HEK293 (cell line): ENCODE measurements around the gene SLC9C2.

Experiments
- GLI2 ChIP-seq: fragments of 450-650 bp; formaldehyde crosslinking; IDR thresholded peaks from 2 replicates; pipeline ENCODE4; 2017; ENCODE audit warnings: missing biosample characterization, missing genetic modification characterization, low read depth, borderline replicate concordance
- KLF8 ChIP-seq: fragments of 450-650 bp; formaldehyde crosslinking; IDR thresholded peaks from 2 replicates; pipeline ENCODE4 v1.5.1; 2016; ENCODE audit warnings: missing biosample characterization, missing genetic modification characterization
- OVOL3 ChIP-seq: fragments of 450-650 bp; formaldehyde crosslinking; IDR thresholded peaks from 2 replicates; pipeline ENCODE4 v1.5.1; 2016; ENCODE audit warnings: missing biosample characterization, missing genetic modification characterization
- REPIN1 ChIP-seq: fragments of 450-650 bp; formaldehyde crosslinking; IDR thresholded peaks from 2 replicates; pipeline ENCODE4 v1.5.1; 2017; ENCODE audit warnings: missing biosample characterization, missing genetic modification characterization, low read depth
- SCRT1 ChIP-seq: fragments of 450-650 bp; formaldehyde crosslinking; IDR thresholded peaks from 2 replicates; pipeline ENCODE4 v1.5.1; 2016; ENCODE audit warnings: missing biosample characterization, missing genetic modification characterization, borderline replicate concordance
- ZNF10 ChIP-seq: fragments of 450-650 bp; formaldehyde crosslinking; IDR thresholded peaks from 2 replicates; pipeline ENCODE4 v1.5.1; 2017; ENCODE audit warnings: missing biosample characterization, missing genetic modification characterization
- ZNF112 ChIP-seq: fragments of 450-650 bp; formaldehyde crosslinking; IDR thresholded peaks from 2 replicates; pipeline ENCODE4 v1.5.0; 2017; ENCODE audit warnings: missing biosample characterization, missing genetic modification characterization
- ZNF114 ChIP-seq: fragments of 450-650 bp; formaldehyde crosslinking; IDR thresholded peaks from 2 replicates; pipeline ENCODE4 v1.5.0; 2017; ENCODE audit warnings: missing biosample characterization, missing genetic modification characterization
- ZNF138 ChIP-seq: fragments of 450-650 bp; formaldehyde crosslinking; IDR thresholded peaks from 2 replicates; pipeline ENCODE4 v1.5.1; 2016; ENCODE audit warnings: missing biosample characterization, missing genetic modification characterization, borderline replicate concordance
- ZNF266 ChIP-seq: fragments of 450-650 bp; formaldehyde crosslinking; IDR thresholded peaks from 2 replicates; pipeline ENCODE4 v1.5.1; 2016; ENCODE audit warnings: missing biosample characterization, missing genetic modification characterization, low read depth
- ZNF292 ChIP-seq: fragments of 450-650 bp; formaldehyde crosslinking; IDR thresholded peaks from 2 replicates; pipeline ENCODE4 v1.5.1; 2016; ENCODE audit warnings: low read depth, missing biosample characterization, missing genetic modification characterization, borderline replicate concordance
- ZNF354C ChIP-seq: fragments of 450-650 bp; formaldehyde crosslinking; IDR thresholded peaks from 2 replicates; pipeline ENCODE4 v1.5.1; 2016; ENCODE audit warnings: missing biosample characterization, missing genetic modification characterization, low read depth, borderline replicate concordance
- ZNF48 ChIP-seq: fragments of 450-650 bp; formaldehyde crosslinking; IDR thresholded peaks from 2 replicates; pipeline ENCODE4 v1.5.1; 2016; ENCODE audit warnings: missing biosample characterization, missing genetic modification characterization
- ZNF501 ChIP-seq: fragments of 450-650 bp; formaldehyde crosslinking; IDR thresholded peaks from 2 replicates; pipeline ENCODE4 v1.5.1; 2016; ENCODE audit warnings: missing biosample characterization, missing genetic modification characterization
- ZNF510 ChIP-seq: fragments of 450-650 bp; formaldehyde crosslinking; IDR thresholded peaks from 2 replicates; pipeline ENCODE4 v1.5.1; 2018; ENCODE audit warnings: mild to moderate bottlenecking, missing genetic modification characterization, missing biosample characterization; ENCODE audit not compliant: insufficient replicate concordance
- ZNF514 ChIP-seq: fragments of 450-650 bp; formaldehyde crosslinking; IDR thresholded peaks from 2 replicates; pipeline ENCODE4 v1.5.1; 2016; ENCODE audit warnings: missing biosample characterization, missing genetic modification characterization
- ZNF530 ChIP-seq: fragments of 450-650 bp; formaldehyde crosslinking; IDR thresholded peaks from 2 replicates; pipeline ENCODE4 v1.5.1; 2016; ENCODE audit warnings: low read depth, missing biosample characterization, missing genetic modification characterization
- ZNF621 ChIP-seq: fragments of 450-650 bp; formaldehyde crosslinking; IDR thresholded peaks from 2 replicates; pipeline ENCODE4 v1.5.1; 2017; ENCODE audit warnings: missing biosample characterization, missing genetic modification characterization
- ZNF624 ChIP-seq: fragments of 450-650 bp; formaldehyde crosslinking; IDR thresholded peaks from 2 replicates; pipeline ENCODE4 v1.5.1; 2017; ENCODE audit warnings: missing biosample characterization, missing genetic modification characterization
- ZNF701 ChIP-seq: fragments of 450-650 bp; formaldehyde crosslinking; IDR thresholded peaks from 2 replicates; pipeline ENCODE4 v1.5.1; 2016; ENCODE audit warnings: missing biosample characterization, missing genetic modification characterization
- ZNF768 ChIP-seq: fragments of 450-650 bp; formaldehyde crosslinking; IDR thresholded peaks from 2 replicates; pipeline ENCODE4 v1.5.1; 2018; ENCODE audit warnings: missing biosample characterization, mild to moderate bottlenecking, missing genetic modification characterization
- ZNF837 ChIP-seq: fragments of 450-650 bp; formaldehyde crosslinking; IDR thresholded peaks from 2 replicates; pipeline ENCODE4 v1.5.1; 2016; ENCODE audit warnings: missing biosample characterization, missing genetic modification characterization
- TF ChIP-seq, protein P1 (sequence below): fragments of 450-650 bp; formaldehyde crosslinking; IDR thresholded peaks from 2 replicates; pipeline ENCODE4 v1.5.1; 2016; ENCODE audit warnings: missing biosample characterization, missing genetic modification characterization
- TF ChIP-seq, protein P2 (sequence below): fragments of 450-650 bp; formaldehyde crosslinking; IDR thresholded peaks from 2 replicates; pipeline ENCODE4 v1.5.1; 2016; ENCODE audit warnings: missing biosample characterization, missing genetic modification characterization
- TF ChIP-seq, protein P3 (sequence below): fragments of 450-650 bp; formaldehyde crosslinking; IDR thresholded peaks from 2 replicates; pipeline ENCODE4 v1.5.1; 2017; ENCODE audit warnings: missing biosample characterization, missing genetic modification characterization
- TF ChIP-seq, protein P4 (sequence below): fragments of 450-650 bp; formaldehyde crosslinking; IDR thresholded peaks from 2 replicates; pipeline ENCODE4 v1.5.1; 2016; ENCODE audit warnings: missing biosample characterization, missing genetic modification characterization
- TF ChIP-seq, protein P5 (sequence below): fragments of 450-650 bp; formaldehyde crosslinking; conservative IDR thresholded peaks from 2 replicates; pipeline ENCODE4 v1.5.1; 2016; ENCODE audit warnings: low read depth, missing biosample characterization, missing genetic modification characterization
- TF ChIP-seq, protein P6 (sequence below): fragments of 450-650 bp; formaldehyde crosslinking; IDR thresholded peaks from 2 replicates; pipeline ENCODE4 v1.5.1; 2017; ENCODE audit warnings: missing biosample characterization, missing genetic modification characterization

SLC9C2 gene

DNA sequence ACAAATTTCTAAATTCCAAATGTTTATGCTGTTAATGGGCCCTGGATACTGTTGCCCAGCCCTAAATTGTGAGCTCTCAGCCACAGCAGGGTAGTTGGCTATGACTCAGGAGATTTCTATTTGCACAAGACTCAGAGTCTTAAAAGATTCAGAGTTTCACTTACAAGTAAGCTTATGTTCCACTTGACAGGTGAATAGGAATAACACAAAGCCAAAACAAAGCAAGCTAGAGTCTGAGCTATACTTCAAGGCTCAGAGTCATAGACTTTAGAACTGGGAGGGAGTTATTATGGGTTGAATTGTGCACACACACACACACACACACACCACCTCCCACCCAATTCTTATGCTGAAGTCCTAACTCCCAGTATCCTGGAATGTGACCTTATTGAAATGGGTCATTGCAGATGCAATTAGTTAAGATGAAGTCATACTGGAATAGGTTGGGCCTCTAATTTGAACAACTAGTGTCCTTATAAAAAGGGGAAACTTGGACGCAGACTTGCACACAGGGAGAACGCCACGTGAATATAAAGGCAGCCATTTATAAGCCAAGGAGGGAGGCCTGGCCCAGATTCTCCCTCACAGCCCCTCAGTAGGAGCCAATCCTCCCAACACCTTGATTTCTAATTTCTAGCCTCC, 95.5 kb downstream of the SLC9C2 start (continued):
- TF ChIP-seq REPIN1 (tag by site-specific recombination) (no peak), ZNF292 (no peak), ZNF266 (tag by site-specific recombination) (no peak), ZNF530 (no peak), ZNF112 (tag by site-specific recombination) (no peak), SCRT1 (tag by site-specific recombination) (peak; percentile 86), ZNF501 (tag by site-specific recombination) (peak; percentile 82; the same call in 1 of the 2 replicates), ZNF514 (tag by site-specific recombination) (no peak), ZNF837 (tag by site-specific recombination) (no peak), ZNF768 (no peak), GLI2 (tag by site-specific recombination) (no peak), ZNF114 (no peak), ZNF48 (tag by site-specific recombination) (no peak), ZNF10 (no peak), ZNF510 (tag by site-specific recombination) (no peak), OVOL3 (tag by site-specific recombination) (no peak), ZNF138 (tag by site-specific recombination) (no peak), ZNF701 (tag by site-specific recombination) (no peak), ZNF621 (tag by site-specific recombination) (no peak), ZNF354C (tag by site-specific recombination) (no peak), KLF8 (tag by site-specific recombination) (peak; percentile 75), ZNF624 (tag by site-specific recombination) (no peak)
- TF ChIP-seq, protein P1, sequence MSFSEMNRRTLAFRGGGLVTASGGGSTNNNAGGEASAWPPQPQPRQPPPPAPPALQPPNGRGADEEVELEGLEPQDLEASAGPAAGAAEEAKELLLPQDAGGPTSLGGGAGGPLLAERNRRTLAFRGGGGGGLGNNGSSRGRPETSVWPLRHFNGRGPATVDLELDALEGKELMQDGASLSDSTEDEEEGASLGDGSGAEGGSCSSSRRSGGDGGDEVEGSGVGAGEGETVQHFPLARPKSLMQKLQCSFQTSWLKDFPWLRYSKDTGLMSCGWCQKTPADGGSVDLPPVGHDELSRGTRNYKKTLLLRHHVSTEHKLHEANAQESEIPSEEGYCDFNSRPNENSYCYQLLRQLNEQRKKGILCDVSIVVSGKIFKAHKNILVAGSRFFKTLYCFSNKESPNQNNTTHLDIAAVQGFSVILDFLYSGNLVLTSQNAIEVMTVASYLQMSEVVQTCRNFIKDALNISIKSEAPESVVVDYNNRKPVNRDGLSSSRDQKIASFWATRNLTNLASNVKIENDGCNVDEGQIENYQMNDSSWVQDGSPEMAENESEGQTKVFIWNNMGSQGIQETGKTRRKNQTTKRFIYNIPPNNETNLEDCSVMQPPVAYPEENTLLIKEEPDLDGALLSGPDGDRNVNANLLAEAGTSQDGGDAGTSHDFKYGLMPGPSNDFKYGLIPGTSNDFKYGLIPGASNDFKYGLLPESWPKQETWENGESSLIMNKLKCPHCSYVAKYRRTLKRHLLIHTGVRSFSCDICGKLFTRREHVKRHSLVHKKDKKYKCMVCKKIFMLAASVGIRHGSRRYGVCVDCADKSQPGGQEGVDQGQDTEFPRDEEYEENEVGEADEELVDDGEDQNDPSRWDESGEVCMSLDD (tag by site-specific recombination) = no peak
- TF ChIP-seq, protein P2, sequence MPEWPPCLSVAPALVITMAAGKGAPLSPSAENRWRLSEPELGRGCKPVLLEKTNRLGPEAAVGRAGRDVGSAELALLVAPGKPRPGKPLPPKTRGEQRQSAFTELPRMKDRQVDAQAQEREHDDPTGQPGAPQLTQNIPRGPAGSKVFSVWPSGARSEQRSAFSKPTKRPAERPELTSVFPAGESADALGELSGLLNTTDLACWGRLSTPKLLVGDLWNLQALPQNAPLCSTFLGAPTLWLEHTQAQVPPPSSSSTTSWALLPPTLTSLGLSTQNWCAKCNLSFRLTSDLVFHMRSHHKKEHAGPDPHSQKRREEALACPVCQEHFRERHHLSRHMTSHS (tag by site-specific recombination) = no peak
- TF ChIP-seq, protein P3, sequence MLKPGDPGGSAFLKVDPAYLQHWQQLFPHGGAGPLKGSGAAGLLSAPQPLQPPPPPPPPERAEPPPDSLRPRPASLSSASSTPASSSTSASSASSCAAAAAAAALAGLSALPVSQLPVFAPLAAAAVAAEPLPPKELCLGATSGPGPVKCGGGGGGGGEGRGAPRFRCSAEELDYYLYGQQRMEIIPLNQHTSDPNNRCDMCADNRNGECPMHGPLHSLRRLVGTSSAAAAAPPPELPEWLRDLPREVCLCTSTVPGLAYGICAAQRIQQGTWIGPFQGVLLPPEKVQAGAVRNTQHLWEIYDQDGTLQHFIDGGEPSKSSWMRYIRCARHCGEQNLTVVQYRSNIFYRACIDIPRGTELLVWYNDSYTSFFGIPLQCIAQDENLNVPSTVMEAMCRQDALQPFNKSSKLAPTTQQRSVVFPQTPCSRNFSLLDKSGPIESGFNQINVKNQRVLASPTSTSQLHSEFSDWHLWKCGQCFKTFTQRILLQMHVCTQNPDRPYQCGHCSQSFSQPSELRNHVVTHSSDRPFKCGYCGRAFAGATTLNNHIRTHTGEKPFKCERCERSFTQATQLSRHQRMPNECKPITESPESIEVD (tag by site-specific recombination) = peak; percentile 44; the same call in 1 of the 2 replicates
- TF ChIP-seq, protein P4, sequence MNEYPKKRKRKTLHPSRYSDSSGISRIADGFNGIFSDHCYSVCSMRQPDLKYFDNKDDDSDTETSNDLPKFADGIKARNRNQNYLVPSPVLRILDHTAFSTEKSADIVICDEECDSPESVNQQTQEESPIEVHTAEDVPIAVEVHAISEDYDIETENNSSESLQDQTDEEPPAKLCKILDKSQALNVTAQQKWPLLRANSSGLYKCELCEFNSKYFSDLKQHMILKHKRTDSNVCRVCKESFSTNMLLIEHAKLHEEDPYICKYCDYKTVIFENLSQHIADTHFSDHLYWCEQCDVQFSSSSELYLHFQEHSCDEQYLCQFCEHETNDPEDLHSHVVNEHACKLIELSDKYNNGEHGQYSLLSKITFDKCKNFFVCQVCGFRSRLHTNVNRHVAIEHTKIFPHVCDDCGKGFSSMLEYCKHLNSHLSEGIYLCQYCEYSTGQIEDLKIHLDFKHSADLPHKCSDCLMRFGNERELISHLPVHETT = peak; percentile 80
- TF ChIP-seq, protein P5, sequence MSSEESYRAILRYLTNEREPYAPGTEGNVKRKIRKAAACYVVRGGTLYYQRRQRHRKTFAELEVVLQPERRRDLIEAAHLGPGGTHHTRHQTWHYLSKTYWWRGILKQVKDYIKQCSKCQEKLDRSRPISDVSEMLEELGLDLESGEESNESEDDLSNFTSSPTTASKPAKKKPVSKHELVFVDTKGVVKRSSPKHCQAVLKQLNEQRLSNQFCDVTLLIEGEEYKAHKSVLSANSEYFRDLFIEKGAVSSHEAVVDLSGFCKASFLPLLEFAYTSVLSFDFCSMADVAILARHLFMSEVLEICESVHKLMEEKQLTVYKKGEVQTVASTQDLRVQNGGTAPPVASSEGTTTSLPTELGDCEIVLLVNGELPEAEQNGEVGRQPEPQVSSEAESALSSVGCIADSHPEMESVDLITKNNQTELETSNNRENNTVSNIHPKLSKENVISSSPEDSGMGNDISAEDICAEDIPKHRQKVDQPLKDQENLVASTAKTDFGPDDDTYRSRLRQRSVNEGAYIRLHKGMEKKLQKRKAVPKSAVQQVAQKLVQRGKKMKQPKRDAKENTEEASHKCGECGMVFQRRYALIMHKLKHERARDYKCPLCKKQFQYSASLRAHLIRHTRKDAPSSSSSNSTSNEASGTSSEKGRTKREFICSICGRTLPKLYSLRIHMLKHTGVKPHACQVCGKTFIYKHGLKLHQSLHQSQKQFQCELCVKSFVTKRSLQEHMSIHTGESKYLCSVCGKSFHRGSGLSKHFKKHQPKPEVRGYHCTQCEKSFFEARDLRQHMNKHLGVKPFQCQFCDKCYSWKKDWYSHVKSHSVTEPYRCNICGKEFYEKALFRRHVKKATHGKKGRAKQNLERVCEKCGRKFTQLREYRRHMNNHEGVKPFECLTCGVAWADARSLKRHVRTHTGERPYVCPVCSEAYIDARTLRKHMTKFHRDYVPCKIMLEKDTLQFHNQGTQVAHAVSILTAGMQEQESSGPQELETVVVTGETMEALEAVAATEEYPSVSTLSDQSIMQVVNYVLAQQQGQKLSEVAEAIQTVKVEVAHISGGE = no peak
- TF ChIP-seq, protein P6, sequence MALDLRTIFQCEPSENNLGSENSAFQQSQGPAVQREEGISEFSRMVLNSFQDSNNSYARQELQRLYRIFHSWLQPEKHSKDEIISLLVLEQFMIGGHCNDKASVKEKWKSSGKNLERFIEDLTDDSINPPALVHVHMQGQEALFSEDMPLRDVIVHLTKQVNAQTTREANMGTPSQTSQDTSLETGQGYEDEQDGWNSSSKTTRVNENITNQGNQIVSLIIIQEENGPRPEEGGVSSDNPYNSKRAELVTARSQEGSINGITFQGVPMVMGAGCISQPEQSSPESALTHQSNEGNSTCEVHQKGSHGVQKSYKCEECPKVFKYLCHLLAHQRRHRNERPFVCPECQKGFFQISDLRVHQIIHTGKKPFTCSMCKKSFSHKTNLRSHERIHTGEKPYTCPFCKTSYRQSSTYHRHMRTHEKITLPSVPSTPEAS = peak; percentile 82
